Stimulated activated CD4-positive, alpha-beta T cell treated with anti-CD3 and anti-CD28 coated beads, TNF-alpha, amount 100 ng/mL, for 1 hour (primary cell): Measurements from ENCODE around the gene GRIK2.

Source experiments
- DNase-seq, 3 donors: peaks; one replicate each; pipeline ENCODE4 v3.0.0-alpha.2; 2020; ENCODE audit warnings: low read depth in 3 of 3, low spot score in 1 of 3

The GRIK2 gene

GRCh38 chr6:101400326-101401135 lies 7.0 kb downstream of the GRIK2 start:
- DNase-seq: no peak

GRCh38 chr6:101401171-101401570 lies 7.7 kb downstream of the GRIK2 start:
- DNase-seq: no peak

- DNase-seq: no peak
Measured at GRCh38 chr6:101401792-101402621, 8.5 kb downstream of the GRIK2 start.

- DNase-seq: no peak
Measured at GRCh38 chr6:101402622-101403031, 9.1 kb downstream of the GRIK2 start.

- DNase-seq: no peak
Measured at GRCh38 chr6:101403216-101403945, 9.9 kb downstream of the GRIK2 start.

GRCh38 chr6:101404775-101405174 lies 11.3 kb downstream of the GRIK2 start:
- DNase-seq: no peak

- no peak for DNase-seq
Measured at GRCh38 chr6:101413773-101414172, 20.3 kb downstream of the GRIK2 start.

- no peak for DNase-seq
Measured at GRCh38 chr6:101417900-101418299, 24.4 kb downstream of the GRIK2 start.

- no peak for DNase-seq
Measured at GRCh38 chr6:101422251-101422650, 28.7 kb downstream of the GRIK2 start.

GRCh38 chr6:101422811-101423210 lies 29.3 kb downstream of the GRIK2 start:
- no peak for DNase-seq

- no peak for DNase-seq
Measured at GRCh38 chr6:101429270-101429669, 35.8 kb downstream of the GRIK2 start.

- DNase-seq: no peak
Measured at GRCh38 chr6:101429845-101430244, 36.3 kb downstream of the GRIK2 start.

- DNase-seq: no peak
Measured at GRCh38 chr6:101433141-101433540, 39.6 kb downstream of the GRIK2 start.

- DNase-seq: no peak
Measured at GRCh38 chr6:101434601-101435000, 41.1 kb downstream of the GRIK2 start.

- DNase-seq: no peak
Measured at GRCh38 chr6:101435038-101435437, 41.5 kb downstream of the GRIK2 start.

- DNase-seq: no peak
Measured at GRCh38 chr6:101439790-101440189, 46.3 kb downstream of the GRIK2 start.

GRCh38 chr6:101443315-101443714 lies 49.8 kb downstream of the GRIK2 start:
- no peak for DNase-seq

GRCh38 chr6:101444717-101445116 lies 51.2 kb downstream of the GRIK2 start:
- DNase-seq: no peak

- DNase-seq: no peak
Measured at GRCh38 chr6:101445527-101445926, 52.0 kb downstream of the GRIK2 start.

- DNase-seq: no peak
Measured at GRCh38 chr6:101450901-101451300, 57.4 kb downstream of the GRIK2 start.

- DNase-seq: no peak
Measured at GRCh38 chr6:101451981-101452380, 58.5 kb downstream of the GRIK2 start.

- DNase-seq: no peak
Measured at GRCh38 chr6:101453221-101453620, 59.7 kb downstream of the GRIK2 start.
